ENCODE data around the gene MYO1C. TPM values are rescaled to one million over a fixed set of nuclear protein-coding genes. Genes with fewer than 3 reads are reported as not detected.

MYO1C gene
- total RNA-seq, 1 experiment from 2014 or later, result 73.6 TPM

DNA sequence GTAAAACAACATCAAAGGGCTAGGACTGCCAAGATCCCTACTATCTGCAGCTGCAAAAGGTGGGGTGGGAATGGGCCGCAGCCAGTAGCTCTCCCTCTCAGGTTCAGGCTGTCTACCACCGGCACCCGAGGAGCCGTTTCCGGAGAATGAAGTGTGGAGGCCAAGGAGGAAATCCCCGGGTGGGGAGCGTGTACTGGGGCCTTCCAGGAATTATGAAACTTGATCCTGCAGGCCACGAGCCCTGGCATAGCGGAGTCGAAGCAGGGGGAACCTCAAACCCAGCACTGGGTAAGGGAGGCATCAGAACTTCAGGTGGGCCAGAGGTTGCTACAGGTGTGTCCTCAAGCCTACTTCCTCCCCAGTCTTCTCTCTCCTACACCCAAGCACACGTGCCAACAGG is 18.8 kb upstream of the MYO1C start:
- Mint-ChIP-seq H3K4me1 (peaks cover 10% of the 10 kb centered on the region), H3K27me3 (ENCODE audit: low read depth) (no peaks in the 10 kb centered on the region), H3K27ac (no peak overlapping the region), H3K4me3 (no peak overlapping the region), H3K36me3 (no peaks in the 10 kb centered on the region), H3K9me3 (no peaks in the 10 kb centered on the region)
- ChIA-PET POLR2A (no interaction called here), CTCF (interaction anchor here (1.1 kb wide), 1 partner anchor 22 kb away, joined by 3 read pairs; no protein-coding TSS in a partner anchor)
- DNase-seq (ENCODE audit: low spot score) (no peak), ATAC-seq (no peak)
- TF ChIP-seq SMAD4 (CRISPR knock-in tag; IDR thresholded peaks at IDR 0.05), result no peak
- TF ChIP-seq, protein P1, sequence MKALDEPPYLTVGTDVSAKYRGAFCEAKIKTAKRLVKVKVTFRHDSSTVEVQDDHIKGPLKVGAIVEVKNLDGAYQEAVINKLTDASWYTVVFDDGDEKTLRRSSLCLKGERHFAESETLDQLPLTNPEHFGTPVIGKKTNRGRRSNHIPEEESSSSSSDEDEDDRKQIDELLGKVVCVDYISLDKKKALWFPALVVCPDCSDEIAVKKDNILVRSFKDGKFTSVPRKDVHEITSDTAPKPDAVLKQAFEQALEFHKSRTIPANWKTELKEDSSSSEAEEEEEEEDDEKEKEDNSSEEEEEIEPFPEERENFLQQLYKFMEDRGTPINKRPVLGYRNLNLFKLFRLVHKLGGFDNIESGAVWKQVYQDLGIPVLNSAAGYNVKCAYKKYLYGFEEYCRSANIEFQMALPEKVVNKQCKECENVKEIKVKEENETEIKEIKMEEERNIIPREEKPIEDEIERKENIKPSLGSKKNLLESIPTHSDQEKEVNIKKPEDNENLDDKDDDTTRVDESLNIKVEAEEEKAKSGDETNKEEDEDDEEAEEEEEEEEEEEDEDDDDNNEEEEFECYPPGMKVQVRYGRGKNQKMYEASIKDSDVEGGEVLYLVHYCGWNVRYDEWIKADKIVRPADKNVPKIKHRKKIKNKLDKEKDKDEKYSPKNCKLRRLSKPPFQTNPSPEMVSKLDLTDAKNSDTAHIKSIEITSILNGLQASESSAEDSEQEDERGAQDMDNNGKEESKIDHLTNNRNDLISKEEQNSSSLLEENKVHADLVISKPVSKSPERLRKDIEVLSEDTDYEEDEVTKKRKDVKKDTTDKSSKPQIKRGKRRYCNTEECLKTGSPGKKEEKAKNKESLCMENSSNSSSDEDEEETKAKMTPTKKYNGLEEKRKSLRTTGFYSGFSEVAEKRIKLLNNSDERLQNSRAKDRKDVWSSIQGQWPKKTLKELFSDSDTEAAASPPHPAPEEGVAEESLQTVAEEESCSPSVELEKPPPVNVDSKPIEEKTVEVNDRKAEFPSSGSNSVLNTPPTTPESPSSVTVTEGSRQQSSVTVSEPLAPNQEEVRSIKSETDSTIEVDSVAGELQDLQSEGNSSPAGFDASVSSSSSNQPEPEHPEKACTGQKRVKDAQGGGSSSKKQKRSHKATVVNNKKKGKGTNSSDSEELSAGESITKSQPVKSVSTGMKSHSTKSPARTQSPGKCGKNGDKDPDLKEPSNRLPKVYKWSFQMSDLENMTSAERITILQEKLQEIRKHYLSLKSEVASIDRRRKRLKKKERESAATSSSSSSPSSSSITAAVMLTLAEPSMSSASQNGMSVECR (CRISPR knock-in tag; IDR thresholded peaks at IDR 0.05; ENCODE audit: borderline replicate concordance), result no peak
- TF ChIP-seq, protein P2, sequence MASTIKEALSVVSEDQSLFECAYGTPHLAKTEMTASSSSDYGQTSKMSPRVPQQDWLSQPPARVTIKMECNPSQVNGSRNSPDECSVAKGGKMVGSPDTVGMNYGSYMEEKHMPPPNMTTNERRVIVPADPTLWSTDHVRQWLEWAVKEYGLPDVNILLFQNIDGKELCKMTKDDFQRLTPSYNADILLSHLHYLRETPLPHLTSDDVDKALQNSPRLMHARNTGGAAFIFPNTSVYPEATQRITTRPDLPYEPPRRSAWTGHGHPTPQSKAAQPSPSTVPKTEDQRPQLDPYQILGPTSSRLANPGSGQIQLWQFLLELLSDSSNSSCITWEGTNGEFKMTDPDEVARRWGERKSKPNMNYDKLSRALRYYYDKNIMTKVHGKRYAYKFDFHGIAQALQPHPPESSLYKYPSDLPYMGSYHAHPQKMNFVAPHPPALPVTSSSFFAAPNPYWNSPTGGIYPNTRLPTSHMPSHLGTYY (CRISPR knock-in tag; IDR thresholded peaks at IDR 0.05), result no peak
- TF ChIP-seq MYBL2 (CRISPR knock-in tag; IDR thresholded peaks at IDR 0.05), result no peak
- TF ChIP-seq, protein P3, sequence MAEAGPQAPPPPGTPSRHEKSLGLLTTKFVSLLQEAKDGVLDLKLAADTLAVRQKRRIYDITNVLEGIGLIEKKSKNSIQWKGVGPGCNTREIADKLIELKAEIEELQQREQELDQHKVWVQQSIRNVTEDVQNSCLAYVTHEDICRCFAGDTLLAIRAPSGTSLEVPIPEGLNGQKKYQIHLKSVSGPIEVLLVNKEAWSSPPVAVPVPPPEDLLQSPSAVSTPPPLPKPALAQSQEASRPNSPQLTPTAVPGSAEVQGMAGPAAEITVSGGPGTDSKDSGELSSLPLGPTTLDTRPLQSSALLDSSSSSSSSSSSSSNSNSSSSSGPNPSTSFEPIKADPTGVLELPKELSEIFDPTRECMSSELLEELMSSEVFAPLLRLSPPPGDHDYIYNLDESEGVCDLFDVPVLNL (CRISPR knock-in tag; IDR thresholded peaks at IDR 0.05; ENCODE audit: borderline replicate concordance, low read depth), result no peak
- no peak for TF ChIP-seq ZNF232 (CRISPR knock-in tag; IDR thresholded peaks at IDR 0.05)
- TF ChIP-seq GABPB1 (CRISPR knock-in tag; IDR thresholded peaks at IDR 0.05), result no peak
- TF ChIP-seq, protein P4, sequence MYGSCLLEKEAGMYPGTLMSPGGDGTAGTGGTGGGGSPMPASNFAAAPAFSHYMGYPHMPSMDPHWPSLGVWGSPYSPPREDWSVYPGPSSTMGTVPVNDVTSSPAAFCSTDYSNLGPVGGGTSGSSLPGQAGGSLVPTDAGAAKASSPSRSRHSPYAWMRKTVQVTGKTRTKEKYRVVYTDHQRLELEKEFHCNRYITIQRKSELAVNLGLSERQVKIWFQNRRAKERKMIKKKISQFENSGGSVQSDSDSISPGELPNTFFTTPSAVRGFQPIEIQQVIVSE (CRISPR knock-in tag; IDR thresholded peaks at IDR 0.05; ENCODE audit: borderline replicate concordance), result no peak
- TF ChIP-seq, protein P5, sequence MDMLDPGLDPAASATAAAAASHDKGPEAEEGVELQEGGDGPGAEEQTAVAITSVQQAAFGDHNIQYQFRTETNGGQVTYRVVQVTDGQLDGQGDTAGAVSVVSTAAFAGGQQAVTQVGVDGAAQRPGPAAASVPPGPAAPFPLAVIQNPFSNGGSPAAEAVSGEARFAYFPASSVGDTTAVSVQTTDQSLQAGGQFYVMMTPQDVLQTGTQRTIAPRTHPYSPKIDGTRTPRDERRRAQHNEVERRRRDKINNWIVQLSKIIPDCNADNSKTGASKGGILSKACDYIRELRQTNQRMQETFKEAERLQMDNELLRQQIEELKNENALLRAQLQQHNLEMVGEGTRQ (CRISPR knock-in tag; IDR thresholded peaks at IDR 0.05), result no peak
- TF ChIP-seq ZNF121 (CRISPR knock-in tag; IDR thresholded peaks at IDR 0.05), result no peak
- TF ChIP-seq ZNF317 (CRISPR knock-in tag; IDR thresholded peaks at IDR 0.05; ENCODE audit: borderline replicate concordance, low read depth), result no peak
- no peak for TF ChIP-seq NFE2L1 (CRISPR knock-in tag; IDR thresholded peaks at IDR 0.05)
- TF ChIP-seq ATF6 (CRISPR knock-in tag; IDR thresholded peaks at IDR 0.05), result no peak
- no peak for TF ChIP-seq RORB (CRISPR knock-in tag; IDR thresholded peaks at IDR 0.05)
- TF ChIP-seq FOXP1 (CRISPR knock-in tag; IDR thresholded peaks at IDR 0.05; ENCODE audit: borderline replicate concordance), result no peak
- TF ChIP-seq, protein P6, sequence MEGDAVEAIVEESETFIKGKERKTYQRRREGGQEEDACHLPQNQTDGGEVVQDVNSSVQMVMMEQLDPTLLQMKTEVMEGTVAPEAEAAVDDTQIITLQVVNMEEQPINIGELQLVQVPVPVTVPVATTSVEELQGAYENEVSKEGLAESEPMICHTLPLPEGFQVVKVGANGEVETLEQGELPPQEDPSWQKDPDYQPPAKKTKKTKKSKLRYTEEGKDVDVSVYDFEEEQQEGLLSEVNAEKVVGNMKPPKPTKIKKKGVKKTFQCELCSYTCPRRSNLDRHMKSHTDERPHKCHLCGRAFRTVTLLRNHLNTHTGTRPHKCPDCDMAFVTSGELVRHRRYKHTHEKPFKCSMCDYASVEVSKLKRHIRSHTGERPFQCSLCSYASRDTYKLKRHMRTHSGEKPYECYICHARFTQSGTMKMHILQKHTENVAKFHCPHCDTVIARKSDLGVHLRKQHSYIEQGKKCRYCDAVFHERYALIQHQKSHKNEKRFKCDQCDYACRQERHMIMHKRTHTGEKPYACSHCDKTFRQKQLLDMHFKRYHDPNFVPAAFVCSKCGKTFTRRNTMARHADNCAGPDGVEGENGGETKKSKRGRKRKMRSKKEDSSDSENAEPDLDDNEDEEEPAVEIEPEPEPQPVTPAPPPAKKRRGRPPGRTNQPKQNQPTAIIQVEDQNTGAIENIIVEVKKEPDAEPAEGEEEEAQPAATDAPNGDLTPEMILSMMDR (IDR thresholded peaks at IDR 0.05), result no peak
- no peak for TF ChIP-seq NR2C2 (CRISPR knock-in tag; IDR thresholded peaks at IDR 0.05)

Data from WTC11 (cell line).